CD4-positive, CD25-positive, alpha-beta regulatory T cell (primary cell): ENCODE measurements around the gene PNPLA7. TPM values are rescaled to one million over a fixed set of nuclear protein-coding genes. Genes with fewer than 3 reads are reported as not detected.

Experiments used
- ATAC-seq, 2 donors: fragments of 150-1000 bp; cut with Tn5 transposase; one replicate each; pipeline ENCODE4 v1.10.0; 2021; ENCODE audit warnings: low read depth in 2 of 2, moderate number of reproducible peaks in 2 of 2, moderate library complexity in 1 of 2
- DNase-seq, 3 donors: peaks; one replicate each; pipeline versions ENCODE4 v3.0.0 to v3.0.0-alpha.2; 2012 to 2022; ENCODE audit warnings: mixed read lengths in 1 of 3
- H3K27ac ChIP-seq: one replicate; pipeline ENCODE4 v1.7.0; 2013; ENCODE audit warnings: mild to moderate bottlenecking, low read length; ENCODE audit not compliant: insufficient read depth, poor library complexity, severe bottlenecking
- H3K27me3 ChIP-seq: one replicate; pipeline ENCODE4 v1.7.0; 2013; ENCODE audit warnings: low read length; ENCODE audit not compliant: control insufficient read depth, insufficient read depth
- H3K36me3 ChIP-seq: one replicate; pipeline ENCODE4 v1.7.0; 2013; ENCODE audit warnings: mild to moderate bottlenecking, low read length, moderate library complexity; ENCODE audit not compliant: control insufficient read depth, insufficient read depth
- H3K4me1 ChIP-seq: 2 replicates; pipeline ENCODE4 v1.7.0; 2013; ENCODE audit warnings: mild to moderate bottlenecking, low read length; ENCODE audit not compliant: insufficient read depth, control insufficient read depth, poor library complexity, severe bottlenecking
- H3K4me3 ChIP-seq: one replicate; pipeline ENCODE4 v1.7.0; 2013; ENCODE audit warnings: low read depth, mild to moderate bottlenecking, low read length, moderate library complexity
- H3K9me3 ChIP-seq, 2 experiments: 1 replicate in 1 of 2; 2 replicates in 1 of 2; pipeline ENCODE4 v1.7.0; 2013; ENCODE audit warnings: low read length in 2 of 2, mild to moderate bottlenecking in 1 of 2, moderate library complexity in 1 of 2; ENCODE audit not compliant: control insufficient read depth in 2 of 2
- H3K27ac Mint-ChIP-seq, 3 donors: one replicate each; pipeline ENCODE4 v1.8.0; 2020 to 2022; ENCODE audit warnings: mild to moderate bottlenecking in 3 of 3, mixed read lengths in 3 of 3, moderate library complexity in 2 of 3
- H3K27me3 Mint-ChIP-seq: one replicate; pipeline ENCODE4 v1.8.0; 2022; ENCODE audit warnings: mild to moderate bottlenecking, mixed read lengths
- H3K36me3 Mint-ChIP-seq: one replicate; pipeline ENCODE4 v1.8.0; 2020; ENCODE audit warnings: mixed read lengths
- H3K4me1 Mint-ChIP-seq, 4 donors: one replicate each; pipeline ENCODE4 v1.8.0; 2020 to 2022; ENCODE audit warnings: mixed read lengths in 4 of 4, mild to moderate bottlenecking in 1 of 4
- H3K4me3 Mint-ChIP-seq, 4 donors: one replicate each; pipeline ENCODE4 v1.8.0; 2020 to 2022; ENCODE audit warnings: mild to moderate bottlenecking in 4 of 4, mixed read lengths in 4 of 4, moderate library complexity in 3 of 4
- H3K9me3 Mint-ChIP-seq, 7 donors: one replicate each; pipeline ENCODE4 v1.8.0; 2020 to 2022; ENCODE audit warnings: mixed read lengths in 7 of 7, mild to moderate bottlenecking in 3 of 7, moderate library complexity in 2 of 7
- polyA plus RNA-seq, 4 donors: library from polyadenylated mRNA; unstranded; fragments of 300-500 nt; fragmentation: Illumina TruSeq; gene quantifications; one replicate each; pipeline ENCODE4 v1.2.3, GENCODE V29; 2021
- total RNA-seq: library from RNA; stranded (reverse); gene quantifications from one replicate; pipeline ENCODE4 v1.2.3, GENCODE V29; 2022

Gene PNPLA7
- total and polyA plus RNA-seq, 5 donors from 2014 or later = 1.4 to 12.4 (median 1.8) TPM

- Histone ChIP-seq H3K4me1 (peaks cover 87% of the 10 kb centered on the region), H3K27ac (no peak overlapping the region), H3K4me3 (no peak overlapping the region), H3K27me3 (no peaks in the 10 kb centered on the region), H3K36me3 (no peaks in the 10 kb centered on the region), H3K9me3 (no peaks in the 10 kb centered on the region)
- no peaks in the 10 kb centered on the region for H3K27me3 Mint-ChIP-seq
- H3K36me3 Mint-ChIP-seq = no peaks in the 10 kb centered on the region
- peak overlapping the region; percentile 52 to 84 (median 68) for H3K4me3 Mint-ChIP-seq
- H3K9me3 Mint-ChIP-seq = peaks cover 0 to 1% (median 0%) of the 10 kb centered on the region in 7 donors
- no peak overlapping the region for H3K27ac Mint-ChIP-seq
- no peak for DNase-seq
- ATAC-seq = no peak
- H3K4me1 Mint-ChIP-seq = peaks cover 0 to 54% (median 5%) of the 10 kb centered on the region in 4 donors
These were observed 92.6 kb downstream of the PNPLA7 start for GRCh38 chr9:137457406-137458193.

- peaks cover 0 to 1% (median 0%) of the 10 kb centered on the region in 7 donors for H3K9me3 Mint-ChIP-seq
- peak overlapping the region; percentile 48 to 84 (median 67) for H3K4me3 Mint-ChIP-seq
- ATAC-seq (no peak), DNase-seq (no peak)
- Histone ChIP-seq H3K4me1 (peaks cover 87% of the 10 kb centered on the region), H3K27me3 (no peaks in the 10 kb centered on the region), H3K4me3 (no peak overlapping the region), H3K36me3 (no peaks in the 10 kb centered on the region), H3K27ac (no peak overlapping the region), H3K9me3 (no peaks in the 10 kb centered on the region)
- no peaks in the 10 kb centered on the region for H3K36me3 Mint-ChIP-seq
- no peaks in the 10 kb centered on the region for H3K27me3 Mint-ChIP-seq
- H3K27ac Mint-ChIP-seq = peak overlapping the region in 2 of 3 donors; percentile 20 to 59
- H3K4me1 Mint-ChIP-seq = peaks cover 0 to 58% (median 3%) of the 10 kb centered on the region in 4 donors
These were observed 93.3 kb downstream of the PNPLA7 start for GRCh38 chr9:137456864-137457405.

DNA sequence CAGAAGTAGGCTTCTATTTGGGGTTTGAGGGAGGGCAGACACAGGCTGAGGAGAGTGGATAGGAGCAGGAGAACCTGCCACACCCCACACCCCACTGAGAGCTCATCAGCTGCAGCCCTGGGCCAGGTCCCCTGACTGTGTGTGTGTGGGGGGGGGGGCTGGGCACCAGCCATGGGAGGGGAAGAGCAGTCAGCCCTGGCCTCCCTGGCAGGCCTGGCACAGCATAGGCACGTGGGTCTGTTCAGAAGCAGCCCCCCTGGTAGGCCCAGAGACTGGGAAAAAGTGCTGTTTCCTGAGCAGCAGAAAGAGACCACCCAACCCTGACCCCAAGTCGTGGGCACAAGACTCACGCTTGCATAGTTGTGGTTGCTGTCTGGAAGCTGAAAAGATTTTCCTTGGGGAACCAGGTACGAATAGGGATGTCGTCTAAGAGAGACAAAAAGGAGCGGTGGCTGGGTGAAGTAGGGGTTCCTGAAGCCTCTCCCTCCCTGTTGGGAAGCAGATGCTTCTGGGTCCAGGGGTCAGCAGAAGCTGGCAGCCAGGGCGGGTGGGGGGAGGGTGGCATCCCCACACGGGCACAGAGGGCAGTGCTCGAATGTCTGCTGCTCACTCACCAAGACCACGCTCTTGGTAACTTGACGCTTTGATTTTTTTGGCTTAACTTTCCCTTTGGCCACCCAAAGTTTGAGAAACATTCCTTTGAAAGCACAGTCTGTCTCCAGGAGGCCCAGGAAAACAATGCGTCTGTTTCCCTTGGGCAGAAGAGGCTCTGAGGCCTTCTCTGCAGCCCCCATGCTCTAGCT is 93.9 kb downstream of the PNPLA7 start:
- H3K4me3 ChIP-seq = no peak overlapping the region
- no peaks in the 10 kb centered on the region for H3K27me3 ChIP-seq
- peak overlapping the region in 1 of 3 donors; percentile 69 for H3K27ac Mint-ChIP-seq
- no peak overlapping the region for H3K27ac ChIP-seq
- no peaks in the 10 kb centered on the region for H3K36me3 ChIP-seq
- peaks cover 0 to 59% (median 2%) of the 10 kb centered on the region in 4 donors for H3K4me1 Mint-ChIP-seq
- no peak for ATAC-seq
- no peaks in the 10 kb centered on the region for H3K27me3 Mint-ChIP-seq
- H3K4me1 ChIP-seq = peaks cover 86% of the 10 kb centered on the region
- peak overlapping the region; percentile 48 to 84 (median 74) for H3K4me3 Mint-ChIP-seq
- no peak for DNase-seq
- H3K9me3 Mint-ChIP-seq = no peaks in the 10 kb centered on the region
- H3K9me3 ChIP-seq = no peaks in the 10 kb centered on the region
- H3K36me3 Mint-ChIP-seq = no peaks in the 10 kb centered on the region

GRCh38 chr9:137455359-137455991 is 94.7 kb downstream of the PNPLA7 start:
- H3K27me3 Mint-ChIP-seq = no peaks in the 10 kb centered on the region
- Histone ChIP-seq H3K27ac (no peak overlapping the region), H3K36me3 (no peaks in the 10 kb centered on the region), H3K27me3 (no peaks in the 10 kb centered on the region), H3K4me3 (no peak overlapping the region), H3K9me3 (no peaks in the 10 kb centered on the region), H3K4me1 (peaks cover 84% of the 10 kb centered on the region)
- H3K4me3 Mint-ChIP-seq = peak overlapping the region; percentile 21 to 84 (median 46)
- ATAC-seq (no peak), DNase-seq (no peak)
- no peaks in the 10 kb centered on the region for H3K36me3 Mint-ChIP-seq
- H3K4me1 Mint-ChIP-seq = peaks cover 0 to 54% (median 2%) of the 10 kb centered on the region in 4 donors
- peak overlapping the region in 1 of 3 donors; percentile 69 for H3K27ac Mint-ChIP-seq
- H3K9me3 Mint-ChIP-seq = no peaks in the 10 kb centered on the region

GRCh38 chr9:137454597-137455358 is 95.4 kb downstream of the PNPLA7 start:
- ATAC-seq (no peak), DNase-seq (no peak)
- no peaks in the 10 kb centered on the region for H3K9me3 ChIP-seq
- Mint-ChIP-seq H3K4me3 (peak overlapping the region; percentile 32 to 84 (median 48)), H3K27ac (no peak overlapping the region), H3K36me3 (no peaks in the 10 kb centered on the region), H3K27me3 (no peaks in the 10 kb centered on the region), H3K9me3 (no peaks in the 10 kb centered on the region), H3K4me1 (peaks cover 0 to 51% (median 1%) of the 10 kb centered on the region in 4 donors)
- H3K36me3 ChIP-seq = no peaks in the 10 kb centered on the region
- peaks cover 80% of the 10 kb centered on the region for H3K4me1 ChIP-seq
- peak overlapping the region; percentile 55 for H3K27ac ChIP-seq
- H3K4me3 ChIP-seq = no peak overlapping the region
- no peaks in the 10 kb centered on the region for H3K27me3 ChIP-seq

DNA sequence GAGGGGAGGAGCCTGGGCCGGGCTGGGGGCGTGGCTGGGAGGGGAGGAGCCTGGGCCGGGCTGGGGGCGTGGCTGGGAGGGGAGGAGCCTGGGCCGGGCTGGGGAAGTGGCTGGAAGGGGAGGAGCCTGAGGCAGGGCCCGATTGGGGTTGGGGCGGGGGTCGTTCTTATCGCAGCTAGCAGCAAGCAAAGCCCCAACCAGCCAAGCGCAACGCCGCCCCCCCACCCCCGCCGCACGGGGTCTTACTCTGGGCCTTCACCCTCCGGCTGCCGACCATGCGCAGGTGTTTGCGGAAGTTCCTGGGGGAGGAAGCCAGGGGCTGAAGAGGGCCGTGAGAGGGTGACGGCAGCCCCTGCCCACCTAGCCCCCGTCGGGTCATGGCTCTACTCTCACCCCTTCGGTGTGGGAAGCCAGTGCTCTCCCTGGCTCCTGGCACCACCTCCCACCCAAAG is 96.0 kb downstream of the PNPLA7 start:
- Mint-ChIP-seq H3K4me1 (peaks cover 0 to 51% (median under 1%) of the 10 kb centered on the region in 4 donors), H3K36me3 (no peaks in the 10 kb centered on the region), H3K27ac (no peak overlapping the region), H3K9me3 (no peaks in the 10 kb centered on the region), H3K4me3 (peak overlapping the region in 3 of 4 donors; percentile 36 to 84 (median 60)), H3K27me3 (no peaks in the 10 kb centered on the region)
- peaks cover 75% of the 10 kb centered on the region for H3K4me1 ChIP-seq
- no peaks in the 10 kb centered on the region for H3K9me3 ChIP-seq
- no peaks in the 10 kb centered on the region for H3K27me3 ChIP-seq
- peak; percentile 41 to 55 (median 44) for DNase-seq
- H3K4me3 ChIP-seq = no peak overlapping the region
- ATAC-seq = peak; percentile 2 to 20
- no peaks in the 10 kb centered on the region for H3K36me3 ChIP-seq
- peak overlapping the region; percentile 55 for H3K27ac ChIP-seq
